Right atrium auricular region (tissue), 2 donors: ENCODE measurements around the gene HOXC5. TPM values are rescaled to one million over a fixed set of nuclear protein-coding genes. Genes with fewer than 3 reads are reported as not detected.

ENCODE experiments used
- DNase-seq: peaks from one replicate; pipeline ENCODE4 v3.0.0-alpha.2; 2019; ENCODE audit warnings: low spot score
- H3K27ac ChIP-seq, 2 donors: fragments of 200-600 bp; sonication (generic); 1 replicate in 1 of 2; 2 replicates in 1 of 2; pipeline ENCODE4 v1.5.1; 2016 to 2019
- H3K27me3 ChIP-seq, 2 donors: fragments of 200-600 bp; sonication (generic); one replicate each; pipeline versions ENCODE4 v1.5.1 to v1.6.0; 2017 to 2019
- H3K36me3 ChIP-seq: fragments of 200-600 bp; sonication (generic); one replicate; pipeline ENCODE4 v1.5.1; 2016
- H3K4me1 ChIP-seq, 2 donors: fragments of 200-600 bp; sonication (generic); one replicate each; pipeline versions ENCODE4 v1.5.1 to v1.6.0; 2017 to 2019
- H3K4me3 ChIP-seq, 2 donors: fragments of 200-600 bp; sonication (generic); 1 replicate in 1 of 2; 2 replicates in 1 of 2; pipeline ENCODE4 v1.5.1; 2017 to 2019; ENCODE audit warnings: mild to moderate bottlenecking in 1 of 2, moderate library complexity in 1 of 2
- H3K9me3 ChIP-seq, 2 donors: fragments of 200-600 bp; sonication (generic); one replicate each; pipeline ENCODE4 v1.5.1; 2019
- CTCF ChIP-seq, 2 donors: fragments of 200-600 bp; sonication (generic); IDR thresholded peaks; one replicate each; pipeline ENCODE4 v1.5.1; 2019; ENCODE audit warnings: antibody characterized with exemption in 2 of 2
- total RNA-seq, 2 donors: library from RNA; depleted of rRNA; stranded (reverse); fragments of >200 nt; gene quantifications; one replicate each; pipeline ENCODE4 v1.1.0, GENCODE V29; 2016

Gene HOXC5
- total RNA-seq, 2 donors from 2014 or later: 0.33 TPM; not detected in 1

- Histone ChIP-seq H3K27ac (peak overlapping the region; percentile 17 to 54), H3K4me1 (peaks cover 0 to 47% of the 10 kb centered on the region in 2 donors)
These were observed 15.6 kb upstream of the HOXC5 start for GRCh38 chr12:54017027-54017788.

GRCh38 chr12:54017878-54018467 is 14.9 kb upstream of the HOXC5 start:
- Histone ChIP-seq H3K4me3 (peak overlapping the region; percentile 35 to 53), H3K9me3 (no peaks in the 10 kb centered on the region), H3K27ac (peak overlapping the region; percentile 17 to 54), H3K36me3 (no peaks in the 10 kb centered on the region), H3K4me1 (peaks cover 0 to 47% of the 10 kb centered on the region in 2 donors), H3K27me3 (peaks cover 23 to 43% of the 10 kb centered on the region in 2 donors)
- no peak for TF ChIP-seq CTCF (IDR thresholded peaks at IDR 0.05)
- DNase-seq: no peak

More at GRCh38 chr12:54017027-54017788, 15.6 kb upstream of the HOXC5 start:
- no peaks in the 10 kb centered on the region for H3K36me3 ChIP-seq
- DNase-seq: no peak
- TF ChIP-seq CTCF (IDR thresholded peaks at IDR 0.05): no peak
- peak overlapping the region; percentile 35 to 53 for H3K4me3 ChIP-seq
- H3K27me3 ChIP-seq: peaks cover 23 to 43% of the 10 kb centered on the region in 2 donors
- no peaks in the 10 kb centered on the region for H3K9me3 ChIP-seq

DNA sequence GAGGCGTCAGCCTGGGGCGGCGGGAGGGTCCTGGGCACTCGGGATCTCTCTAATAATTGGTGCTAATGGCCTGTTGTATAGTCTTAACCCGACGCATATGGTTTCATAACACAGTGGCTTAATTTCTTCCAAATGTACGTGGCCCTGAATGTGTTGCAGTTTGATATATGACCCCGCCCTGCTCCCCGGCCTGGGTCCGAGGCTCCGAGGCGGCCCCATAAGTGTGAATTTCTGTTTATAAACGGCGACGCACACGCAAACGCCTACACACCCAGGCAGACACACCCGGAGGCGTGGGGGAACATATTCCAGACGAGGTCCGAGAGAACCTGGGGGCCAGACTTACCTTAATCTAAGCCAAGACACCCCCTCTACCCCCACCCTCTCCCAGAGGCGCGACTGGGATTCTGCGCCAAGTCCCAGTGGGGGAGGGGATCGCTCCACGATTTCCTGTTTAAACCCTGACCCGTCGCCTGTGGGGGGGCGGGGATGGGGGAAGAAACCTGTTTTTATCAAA is 14.3 kb upstream of the HOXC5 start:
- Histone ChIP-seq H3K4me3 (peak overlapping the region in 1 of 2 donors; percentile 53), H3K4me1 (peaks cover 0 to 47% of the 10 kb centered on the region in 2 donors), H3K9me3 (no peaks in the 10 kb centered on the region), H3K27me3 (peaks cover 23 to 39% of the 10 kb centered on the region in 2 donors), H3K36me3 (no peaks in the 10 kb centered on the region), H3K27ac (peak overlapping the region in 1 of 2 donors; percentile 54)
- DNase-seq: no peak
- no peak for TF ChIP-seq CTCF (IDR thresholded peaks at IDR 0.05)

- H3K9me3 ChIP-seq: no peaks in the 10 kb centered on the region
- H3K36me3 ChIP-seq: no peaks in the 10 kb centered on the region
- H3K4me1 ChIP-seq: peaks cover 0 to 45% of the 10 kb centered on the region in 2 donors
- H3K27ac ChIP-seq: peak overlapping the region; percentile 35 to 55
- peak overlapping the region in 1 of 2 donors; percentile 53 for H3K4me3 ChIP-seq
- H3K27me3 ChIP-seq: peaks cover 22 to 33% of the 10 kb centered on the region in 2 donors
- TF ChIP-seq CTCF (IDR thresholded peaks at IDR 0.05): no peak
- DNase-seq: no peak
These were observed 13.6 kb upstream of the HOXC5 start for GRCh38 chr12:54019091-54019811.

DNA sequence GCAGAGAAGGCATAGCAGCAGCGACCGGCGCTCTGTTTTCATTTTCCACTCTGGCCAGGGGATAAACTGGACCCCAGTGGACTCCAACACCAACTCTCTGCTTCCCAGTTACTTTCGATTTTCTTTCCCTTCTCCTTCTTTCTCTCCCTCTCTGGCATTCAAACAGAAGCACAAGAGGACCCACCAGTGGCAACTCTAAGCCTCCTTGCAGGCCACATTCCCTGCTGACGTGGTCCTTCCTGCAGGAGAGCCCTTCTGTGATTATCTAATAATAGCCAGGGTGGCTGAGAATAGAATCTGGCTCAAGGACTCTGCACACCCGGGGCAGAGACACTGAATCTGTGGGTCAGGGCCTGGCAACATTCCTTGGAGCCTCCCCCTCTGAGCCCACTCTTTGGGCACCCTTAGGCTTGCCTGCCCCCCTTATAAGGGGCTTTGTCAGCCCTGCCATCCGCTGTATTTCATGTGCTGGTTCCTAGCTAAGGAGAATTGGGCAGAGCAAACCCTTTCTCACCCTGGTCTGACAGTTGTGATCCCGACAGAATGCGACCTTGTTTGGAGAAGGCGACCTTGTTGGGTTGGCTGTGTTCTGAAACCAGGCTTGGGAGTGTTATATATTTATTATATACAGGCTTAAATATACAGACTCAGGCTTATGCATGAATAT is 12.8 kb upstream of the HOXC5 start:
- no peak for DNase-seq
- H3K27me3 ChIP-seq: peaks cover 14 to 33% of the 10 kb centered on the region in 2 donors
- no peak overlapping the region for H3K4me3 ChIP-seq
- H3K27ac ChIP-seq: peak overlapping the region; percentile 35 to 55
- no peaks in the 10 kb centered on the region for H3K36me3 ChIP-seq
- no peak for TF ChIP-seq CTCF (IDR thresholded peaks at IDR 0.05)
- peaks cover 0 to 39% of the 10 kb centered on the region in 2 donors for H3K4me1 ChIP-seq
- no peaks in the 10 kb centered on the region for H3K9me3 ChIP-seq
